Lung (tissue), 12 donors: ENCODE results near the gene CFAP74. TPM values are rescaled to one million over a fixed set of nuclear protein-coding genes. Genes with fewer than 3 reads are reported as not detected.

Experiments used
- ATAC-seq: fragments of 200-7000 bp; cut with Tn5 transposase; one replicate; pipeline ENCODE4 v1.9.1; 2020; ENCODE audit warnings: moderate number of reproducible peaks; ENCODE audit not compliant: insufficient read depth, low FRiP score
- DNase-seq, 3 donors: peaks; one replicate each; pipeline ENCODE4 v3.0.0-alpha.2; 2013 to 2017
- H3K27ac ChIP-seq, 2 donors: one replicate each; pipeline ENCODE4 v1.5.1; 2013; ENCODE audit warnings: mild to moderate bottlenecking in 2 of 2, moderate library complexity in 2 of 2, control low read depth in 1 of 2, inconsistent platforms in 1 of 2, low read depth in 1 of 2, low read length in 1 of 2
- H3K27me3 ChIP-seq, 3 donors: one replicate each; pipeline ENCODE4 v1.5.1; 2013; ENCODE audit warnings: low read length in 2 of 3; ENCODE audit not compliant: control insufficient read depth in 3 of 3, insufficient read depth in 3 of 3
- H3K36me3 ChIP-seq, 4 donors: one replicate each; pipeline ENCODE4 v1.5.1; 2013; ENCODE audit warnings: low read length in 4 of 4, mild to moderate bottlenecking in 1 of 4, moderate library complexity in 1 of 4; ENCODE audit not compliant: control insufficient read depth in 4 of 4, insufficient read depth in 4 of 4
- H3K4me1 ChIP-seq, 5 donors: one replicate each; pipeline ENCODE4 v1.5.1; 2013; ENCODE audit warnings: low read length in 5 of 5, mild to moderate bottlenecking in 2 of 5, moderate library complexity in 1 of 5; ENCODE audit not compliant: control insufficient read depth in 5 of 5, insufficient read depth in 5 of 5
- H3K4me3 ChIP-seq: one replicate; pipeline ENCODE4 v1.5.1; 2013; ENCODE audit warnings: mild to moderate bottlenecking, control low read depth, moderate library complexity
- H3K9ac ChIP-seq, 2 donors: one replicate each; pipeline ENCODE4 v1.5.1; 2013; ENCODE audit warnings: low read length in 2 of 2, control low read depth in 1 of 2; ENCODE audit not compliant: insufficient read depth in 1 of 2
- H3K9me3 ChIP-seq, 4 donors: one replicate each; pipeline ENCODE4 v1.5.1; 2013; ENCODE audit warnings: low read length in 3 of 4, mild to moderate bottlenecking in 1 of 4, moderate library complexity in 1 of 4; ENCODE audit not compliant: control insufficient read depth in 4 of 4, insufficient read depth in 3 of 4
- WGBS, 2 donors: extraction: QIAGEN DNeasy Blood & Tissue Kit; methylation state at CpG; one replicate each; pipeline ENCODE4 v1.1.7; 2013; 5-methylcytosine and 5-hydroxymethylcytosine counted together
- polyA plus RNA-seq, 2 donors: library from polyadenylated mRNA; stranded (reverse); fragments of 200-250 nt; gene quantifications; one replicate each; pipeline ENCODE4 v1.2.1, GENCODE V29; 2013
- total RNA-seq, 2 donors: library from RNA; depleted of rRNA in 1 of 2; stranded (reverse); fragments of >200 nt in 1 of 2; gene quantifications; one replicate each; pipeline ENCODE4 v1.2.1, GENCODE V29; 2014 to 2021
- TF ChIP-seq, protein P1 (sequence below): IDR thresholded peaks from 2 replicates; pipeline ENCODE4 v1.5.1; 2012; ENCODE audit warnings: mild to moderate bottlenecking; ENCODE audit errors: control extremely low read depth, extremely low read depth
- donor health status: control.
- donor health status: control.
- donor health status: Bipolar disorder and iron deficiency.
- donor health status: healthy.
- donor health status: DM: yes; HTN: yes; CAD: no.

CFAP74 gene
- total and polyA plus RNA-seq, 4 donors: 3.1 to 20.8 (median 5.3) TPM

DNA sequence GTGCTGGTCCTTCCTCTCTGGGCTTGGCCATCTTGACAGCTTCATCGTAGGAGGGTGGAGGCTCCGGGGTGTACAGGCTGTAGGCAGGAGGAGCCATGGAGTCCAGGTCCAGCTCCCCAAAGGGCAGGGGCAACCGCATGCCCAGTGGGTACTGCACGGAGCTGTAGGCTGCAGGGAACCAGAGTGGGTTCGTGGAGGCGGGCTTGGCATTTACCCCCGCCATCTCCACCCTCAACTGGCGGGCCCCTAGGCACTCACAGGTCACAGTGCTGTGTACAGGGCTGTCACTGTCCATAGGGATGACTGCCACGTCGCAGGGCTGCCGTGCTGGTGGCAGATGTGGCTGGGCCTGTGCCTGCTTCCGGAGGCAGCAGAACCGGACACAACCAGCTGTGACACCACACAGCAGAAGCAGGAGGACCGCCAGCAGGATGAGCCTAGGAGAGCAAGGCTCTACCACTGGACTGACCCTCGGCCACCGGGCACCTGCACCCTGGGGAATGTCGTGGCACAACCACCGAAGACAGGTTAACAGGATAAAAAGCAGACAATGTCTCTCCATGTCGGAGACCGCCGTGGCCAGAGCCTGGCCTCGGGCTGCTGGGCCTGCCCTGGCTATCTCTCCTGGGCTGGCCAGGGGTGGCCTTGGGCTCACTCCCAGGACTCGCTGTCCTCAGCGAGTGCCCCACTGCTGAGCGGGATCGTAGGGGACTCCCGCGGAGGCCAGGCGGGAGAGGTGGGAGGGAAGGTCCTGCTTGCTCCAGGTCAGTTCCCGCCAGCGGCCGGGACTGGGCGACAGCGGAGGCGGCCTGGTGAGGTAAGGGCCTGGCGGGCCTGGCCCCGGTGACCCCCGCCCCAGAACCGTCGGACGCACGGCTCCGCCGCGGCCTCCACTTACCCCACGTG is 85.3 kb downstream of the CFAP74 start:
- no peaks in the 10 kb centered on the region for H3K36me3 ChIP-seq
- no peak for DNase-seq
- 47 to 49% methylated on average over 46 of the region's 46 CpGs for whole genome bisulfite sequencing, 2 donors
- peaks cover 0 to 12% (median 3%) of the 10 kb centered on the region in 5 donors for H3K4me1 ChIP-seq
- H3K27ac ChIP-seq: no peak overlapping the region
- H3K9ac ChIP-seq: no peak overlapping the region
- no peak for ATAC-seq
- TF ChIP-seq, protein P1, sequence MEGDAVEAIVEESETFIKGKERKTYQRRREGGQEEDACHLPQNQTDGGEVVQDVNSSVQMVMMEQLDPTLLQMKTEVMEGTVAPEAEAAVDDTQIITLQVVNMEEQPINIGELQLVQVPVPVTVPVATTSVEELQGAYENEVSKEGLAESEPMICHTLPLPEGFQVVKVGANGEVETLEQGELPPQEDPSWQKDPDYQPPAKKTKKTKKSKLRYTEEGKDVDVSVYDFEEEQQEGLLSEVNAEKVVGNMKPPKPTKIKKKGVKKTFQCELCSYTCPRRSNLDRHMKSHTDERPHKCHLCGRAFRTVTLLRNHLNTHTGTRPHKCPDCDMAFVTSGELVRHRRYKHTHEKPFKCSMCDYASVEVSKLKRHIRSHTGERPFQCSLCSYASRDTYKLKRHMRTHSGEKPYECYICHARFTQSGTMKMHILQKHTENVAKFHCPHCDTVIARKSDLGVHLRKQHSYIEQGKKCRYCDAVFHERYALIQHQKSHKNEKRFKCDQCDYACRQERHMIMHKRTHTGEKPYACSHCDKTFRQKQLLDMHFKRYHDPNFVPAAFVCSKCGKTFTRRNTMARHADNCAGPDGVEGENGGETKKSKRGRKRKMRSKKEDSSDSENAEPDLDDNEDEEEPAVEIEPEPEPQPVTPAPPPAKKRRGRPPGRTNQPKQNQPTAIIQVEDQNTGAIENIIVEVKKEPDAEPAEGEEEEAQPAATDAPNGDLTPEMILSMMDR: no peak
- H3K27me3 ChIP-seq: no peaks in the 10 kb centered on the region
- no peak overlapping the region for H3K4me3 ChIP-seq
- H3K9me3 ChIP-seq: no peaks in the 10 kb centered on the region

DNA sequence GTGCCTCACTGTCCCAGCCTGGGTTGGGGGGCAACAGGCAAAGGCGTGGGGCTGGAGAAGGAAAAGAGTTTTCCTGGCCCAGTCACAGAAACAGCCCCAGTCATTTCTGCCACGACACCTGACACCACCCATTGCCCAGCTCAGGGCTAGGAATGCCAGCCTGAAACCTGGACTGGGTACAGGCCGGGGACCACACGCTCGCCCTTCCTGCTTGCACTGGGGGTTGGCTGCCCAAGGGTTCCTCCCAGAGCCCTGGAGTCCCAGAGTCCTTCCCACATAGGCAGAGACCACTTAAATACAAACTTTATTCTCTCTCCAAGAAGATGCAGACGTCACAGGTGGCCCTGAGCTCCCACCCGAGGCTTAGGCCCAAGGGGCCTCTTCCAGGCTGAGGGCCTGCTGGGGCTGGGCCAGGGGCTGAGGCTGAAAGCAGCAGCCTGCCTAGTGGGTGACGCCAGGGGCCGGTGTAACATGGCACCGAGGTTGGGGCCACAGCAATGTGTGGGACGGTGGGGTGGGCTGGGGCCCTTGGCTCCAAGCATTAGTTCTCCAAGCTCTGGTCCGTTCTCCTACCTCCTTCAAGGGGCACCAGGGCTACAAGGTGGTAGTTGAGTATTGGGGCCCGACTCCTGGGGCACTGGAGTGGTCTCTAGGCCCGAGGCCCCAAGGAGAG is 86.1 kb downstream of the CFAP74 start:
- H3K4me3 ChIP-seq: no peak overlapping the region
- DNase-seq (no peak), ATAC-seq (no peak)
- TF ChIP-seq, protein P1: no peak
- WGBS, 2 donors: 94 to 96% methylated on average over 14 of the region's 14 CpGs
- H3K36me3 ChIP-seq: no peaks in the 10 kb centered on the region
- no peaks in the 10 kb centered on the region for H3K9me3 ChIP-seq
- peaks cover 0 to 12% (median 3%) of the 10 kb centered on the region in 5 donors for H3K4me1 ChIP-seq
- no peak overlapping the region for H3K9ac ChIP-seq
- no peak overlapping the region for H3K27ac ChIP-seq
- H3K27me3 ChIP-seq: no peaks in the 10 kb centered on the region

DNA sequence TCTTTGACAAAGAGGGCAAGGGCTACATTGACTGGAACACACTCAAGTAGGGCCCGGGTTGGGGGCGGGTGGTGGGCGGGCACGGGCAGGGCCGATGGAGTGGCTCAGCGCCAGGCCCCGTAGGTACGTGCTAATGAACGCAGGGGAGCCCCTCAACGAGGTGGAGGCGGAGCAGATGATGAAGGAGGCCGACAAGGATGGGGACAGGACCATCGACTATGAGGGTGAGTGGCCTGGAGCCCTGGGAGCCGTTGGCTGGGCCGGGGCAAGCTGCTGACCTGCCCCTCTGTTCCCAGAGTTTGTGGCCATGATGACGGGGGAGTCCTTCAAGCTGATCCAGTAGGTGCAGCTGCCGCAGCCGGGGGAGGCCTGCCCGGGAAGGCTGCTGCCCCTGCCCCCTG is 86.7 kb downstream of the CFAP74 start:
- H3K4me1 ChIP-seq: peaks cover 0 to 12% (median 3%) of the 10 kb centered on the region in 5 donors
- H3K36me3 ChIP-seq: no peaks in the 10 kb centered on the region
- 76 to 89% methylated on average over 17 to 19 of the region's 19 CpGs for WGBS, 2 donors
- no peak overlapping the region for H3K4me3 ChIP-seq
- TF ChIP-seq, protein P1: no peak
- ATAC-seq (no peak), DNase-seq (peak; percentile 26 to 63 (median 60))
- no peaks in the 10 kb centered on the region for H3K9me3 ChIP-seq
- H3K27ac ChIP-seq: no peak overlapping the region
- no peaks in the 10 kb centered on the region for H3K27me3 ChIP-seq
- no peak overlapping the region for H3K9ac ChIP-seq
